ENCODE measurements around the gene DHRS2.

DNA sequence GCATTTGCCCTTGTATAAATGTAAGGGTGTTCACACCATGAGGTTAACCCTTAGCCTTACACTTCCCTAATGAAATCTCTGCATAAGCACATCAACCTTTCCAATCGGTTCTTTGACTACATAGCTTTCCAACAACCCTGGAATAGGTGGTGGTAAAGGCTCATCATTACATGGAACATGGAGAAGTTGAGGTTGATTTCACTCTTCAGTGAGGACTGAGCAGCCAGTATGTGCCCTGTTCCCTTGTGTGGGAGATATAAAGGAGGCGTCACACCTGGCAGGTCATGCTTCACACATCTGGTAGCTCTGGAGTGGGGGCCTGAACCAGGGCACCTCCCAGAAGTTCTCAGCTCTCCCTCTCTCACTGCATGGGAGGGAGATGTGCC is 35.8 kb upstream of the DHRS2 start:
- TF ChIP-seq SUZ12 (IDR thresholded peaks at IDR 0.05; ENCODE audit: extremely low read depth, insufficient read depth, insufficient read length), result no peak
- no peak for TF ChIP-seq ZNF274 (IDR thresholded peaks at IDR 0.05; ENCODE audit: low read depth, low read length)
- TF ChIP-seq YY1 (IDR thresholded peaks at IDR 0.05; ENCODE audit: insufficient read depth, insufficient read length), result no peak

Measured in NT2/D1 (cell line).